CD4-positive, alpha-beta T cell (primary cell): ENCODE measurements around the gene MYO7B. TPM values are rescaled to one million over a fixed set of nuclear protein-coding genes. Genes with fewer than 3 reads are reported as not detected.

Experiments used
- ATAC-seq: fragments of 200-7000 bp; cut with Tn5 transposase; one replicate; pipeline ENCODE4 v1.10.0; 2022; ENCODE audit warnings: mild to moderate bottlenecking; ENCODE audit not compliant: poor library complexity
- CTCF ChIA-PET: fragments of 350-600 bp; sonication (Branson Sonifier 250); formaldehyde crosslinking; loops from one replicate; lab custom pipeline; 2021; ENCODE audit warnings: antibody characterized with exemption, inconsistent platforms; lab: Charles Lee
- POLR2A ChIA-PET: fragments of 350-600 bp; sonication (Branson Sonifier 250); formaldehyde crosslinking; loops from one replicate; lab custom pipeline; 2021; ENCODE audit warnings: antibody characterized with exemption, inconsistent platforms; lab: Charles Lee
- DNase-seq, 14 experiments: peaks; one replicate each; pipeline ENCODE4 v3.0.0-alpha.2; 2013 to 2020; ENCODE audit warnings: mixed read lengths in 2 of 14
- H3K27ac ChIP-seq, 2 donors: one replicate each; pipeline versions ENCODE4 v1.5.1 to v1.7.0; 2013; ENCODE audit warnings: low read length in 2 of 2, low read depth in 1 of 2, mild to moderate bottlenecking in 1 of 2
- H3K27me3 ChIP-seq, 2 experiments: 1 replicate in 1 of 2; 2 replicates in 1 of 2; pipeline versions ENCODE4 v1.6.1 to v1.7.0; 2013; ENCODE audit warnings: low read length in 2 of 2, control low read depth in 1 of 2, mild to moderate bottlenecking in 1 of 2, moderate library complexity in 1 of 2; ENCODE audit not compliant: insufficient read depth in 2 of 2, control insufficient read depth in 1 of 2
- H3K36me3 ChIP-seq: one replicate; pipeline ENCODE4 v1.6.1; 2013; ENCODE audit warnings: low read length, control low read depth; ENCODE audit not compliant: insufficient read depth
- H3K4me1 ChIP-seq: one replicate; pipeline ENCODE4 v1.6.1; 2013; ENCODE audit warnings: low read length, control low read depth; ENCODE audit not compliant: insufficient read depth
- H3K4me3 ChIP-seq: one replicate; pipeline ENCODE4 v1.5.1; 2013; ENCODE audit warnings: mild to moderate bottlenecking, low read length, moderate library complexity
- H3K9me3 ChIP-seq, 2 experiments: 1 replicate in 1 of 2; 2 replicates in 1 of 2; pipeline versions ENCODE4 v1.6.1 to v1.7.0; 2013; ENCODE audit warnings: low read length in 2 of 2, mild to moderate bottlenecking in 2 of 2, control low read depth in 1 of 2, moderate library complexity in 1 of 2; ENCODE audit not compliant: control insufficient read depth in 1 of 2, insufficient read depth in 1 of 2
- H3K27ac Mint-ChIP-seq: one replicate; pipeline ENCODE4 v1.8.0; 2020; ENCODE audit warnings: mixed read lengths
- H3K27me3 Mint-ChIP-seq: one replicate; pipeline ENCODE4 v1.8.0; 2021; ENCODE audit warnings: mixed read lengths
- H3K36me3 Mint-ChIP-seq: one replicate; pipeline ENCODE4 v1.8.0; 2021; ENCODE audit warnings: low read depth, mixed read lengths
- H3K4me1 Mint-ChIP-seq: one replicate; pipeline ENCODE4 v1.8.0; 2021; ENCODE audit warnings: low read depth, mixed read lengths
- H3K4me3 Mint-ChIP-seq: one replicate; pipeline ENCODE4 v1.8.0; 2020; ENCODE audit warnings: mild to moderate bottlenecking, mixed read lengths
- H3K9me3 Mint-ChIP-seq: one replicate; pipeline ENCODE4 v1.8.0; 2020; ENCODE audit warnings: mixed read lengths
- intact Hi-C, 2 experiments: fragments of 100-400 bp; cut with DNase I in 1 of 2; cut with micrococcal nuclease in 1 of 2; formaldehyde crosslinking; loops; one replicate each; pipeline versions ENCODE4 v1.15.1 to v1.9.0; 2023 to 2025; cut with DNase I, micrococcal nuclease
- total RNA-seq, 174 experiments: library from RNA in 2 of 174; stranded (reverse) in 2 of 174; gene quantifications; one replicate each; pipeline ENCODE4 v1.2.3 and lab custom pipeline; 2021 to 2026
- TF ChIP-seq, protein P1 (sequence below): fragments of 200-600 bp; IDR thresholded peaks from one replicate; pipeline ENCODE4 v1.8.0; 2022; ENCODE audit warnings: antibody characterized with exemption, mild to moderate bottlenecking

Gene MYO7B
- total RNA-seq, 2 experiments from 2014 or later: 0.05 to 0.14 TPM

GRCh38 chr2:127609031-127609751 lies 73.7 kb downstream of the MYO7B start:
- no peak for ATAC-seq
- peaks cover 4% of the 10 kb centered on the region for H3K4me1 Mint-ChIP-seq

GRCh38 chr2:127609818-127610217 lies 74.3 kb downstream of the MYO7B start:
- Histone ChIP-seq H3K9me3 (peaks cover 9 to 19% of the 10 kb centered on the region in 2 experiments), H3K4me3 (no peak overlapping the region), H3K4me1 (peaks cover 10% of the 10 kb centered on the region), H3K36me3 (no peaks in the 10 kb centered on the region), H3K27me3 (peaks cover 0 to 2% of the 10 kb centered on the region in 2 experiments), H3K27ac (no peak overlapping the region)
- Mint-ChIP-seq H3K4me1 (peaks cover 2% of the 10 kb centered on the region), H3K27ac (no peak overlapping the region), H3K9me3 (peaks cover 6% of the 10 kb centered on the region), H3K27me3 (no peaks in the 10 kb centered on the region), H3K36me3 (no peaks in the 10 kb centered on the region), H3K4me3 (no peak overlapping the region)
- DNase-seq (no peak), ATAC-seq (no peak)
- ChIA-PET CTCF (no interaction called here), POLR2A (no interaction called here)
- intact Hi-C loops: no loop called here
- TF ChIP-seq, protein P1, sequence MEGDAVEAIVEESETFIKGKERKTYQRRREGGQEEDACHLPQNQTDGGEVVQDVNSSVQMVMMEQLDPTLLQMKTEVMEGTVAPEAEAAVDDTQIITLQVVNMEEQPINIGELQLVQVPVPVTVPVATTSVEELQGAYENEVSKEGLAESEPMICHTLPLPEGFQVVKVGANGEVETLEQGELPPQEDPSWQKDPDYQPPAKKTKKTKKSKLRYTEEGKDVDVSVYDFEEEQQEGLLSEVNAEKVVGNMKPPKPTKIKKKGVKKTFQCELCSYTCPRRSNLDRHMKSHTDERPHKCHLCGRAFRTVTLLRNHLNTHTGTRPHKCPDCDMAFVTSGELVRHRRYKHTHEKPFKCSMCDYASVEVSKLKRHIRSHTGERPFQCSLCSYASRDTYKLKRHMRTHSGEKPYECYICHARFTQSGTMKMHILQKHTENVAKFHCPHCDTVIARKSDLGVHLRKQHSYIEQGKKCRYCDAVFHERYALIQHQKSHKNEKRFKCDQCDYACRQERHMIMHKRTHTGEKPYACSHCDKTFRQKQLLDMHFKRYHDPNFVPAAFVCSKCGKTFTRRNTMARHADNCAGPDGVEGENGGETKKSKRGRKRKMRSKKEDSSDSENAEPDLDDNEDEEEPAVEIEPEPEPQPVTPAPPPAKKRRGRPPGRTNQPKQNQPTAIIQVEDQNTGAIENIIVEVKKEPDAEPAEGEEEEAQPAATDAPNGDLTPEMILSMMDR: no peak

More at GRCh38 chr2:127609031-127609751, 73.7 kb downstream of the MYO7B start:
- Mint-ChIP-seq H3K4me3 (no peak overlapping the region), H3K9me3 (peaks cover 6% of the 10 kb centered on the region), H3K36me3 (no peaks in the 10 kb centered on the region), H3K27me3 (no peaks in the 10 kb centered on the region), H3K27ac (no peak overlapping the region)
- Histone ChIP-seq H3K4me3 (no peak overlapping the region), H3K27ac (no peak overlapping the region), H3K4me1 (peaks cover 10% of the 10 kb centered on the region), H3K27me3 (peaks cover 0 to 2% of the 10 kb centered on the region in 2 experiments), H3K9me3 (peaks cover 9 to 19% of the 10 kb centered on the region in 2 experiments), H3K36me3 (no peaks in the 10 kb centered on the region)
- peak in 1 of 14 experiments; percentile 29 for DNase-seq
- ChIA-PET CTCF (no interaction called here), POLR2A (no interaction called here)
- TF ChIP-seq, protein P1: no peak
- intact Hi-C loops: no loop called here

GRCh38 chr2:127610561-127610960 lies 75.1 kb downstream of the MYO7B start:
- DNase-seq: peak in 1 of 14 experiments; percentile 11

More at GRCh38 chr2:127610561-127610960, 75.1 kb downstream of the MYO7B start:
- no peak overlapping the region for H3K27ac ChIP-seq
- H3K36me3 Mint-ChIP-seq: no peaks in the 10 kb centered on the region
- intact Hi-C loops: no loop called here
- ATAC-seq: no peak
- no peaks in the 10 kb centered on the region for H3K36me3 ChIP-seq
- TF ChIP-seq, protein P1: no peak
- H3K4me1 Mint-ChIP-seq: peaks cover 10% of the 10 kb centered on the region
- no peak overlapping the region for H3K27ac Mint-ChIP-seq
- POLR2A ChIA-PET: no interaction called here
- peaks cover 0 to 2% of the 10 kb centered on the region in 2 experiments for H3K27me3 ChIP-seq
- peaks cover 10% of the 10 kb centered on the region for H3K4me1 ChIP-seq
- peaks cover 6% of the 10 kb centered on the region for H3K9me3 Mint-ChIP-seq
- CTCF ChIA-PET: no interaction called here
- no peak overlapping the region for H3K4me3 Mint-ChIP-seq
- peaks cover 9 to 19% of the 10 kb centered on the region in 2 experiments for H3K9me3 ChIP-seq
- H3K27me3 Mint-ChIP-seq: no peaks in the 10 kb centered on the region
- no peak overlapping the region for H3K4me3 ChIP-seq
